Left colon (tissue), 2 donors: ENCODE measurements around the gene ACOT13. TPM values are rescaled to one million over a fixed set of nuclear protein-coding genes. Genes with fewer than 3 reads are reported as not detected.
"Not testable (repeated sequence)": the region's sequence is repeated elsewhere in the genome, so short reads cannot be mapped to it uniquely, and the experiment has no call there.

ENCODE experiments used
- ATAC-seq: fragments of 200-7000 bp; cut with Tn5 transposase; one replicate; pipeline ENCODE4 v1.9.1; 2020; ENCODE audit warnings: mild to moderate bottlenecking, moderate library complexity
- DNase-seq, 2 donors: peaks; one replicate each; pipeline ENCODE4 v3.0.0-alpha.2; 2020
- intact Hi-C, 2 donors: fragments of 100-400 bp; cut with DNase I in 1 of 2; cut with micrococcal nuclease in 1 of 2; formaldehyde crosslinking; loops; one replicate each; pipeline versions ENCODE4 v1.11.2 to v1.14.0; 2022; cut with DNase I, micrococcal nuclease
- total RNA-seq, 2 donors: library from RNA; stranded (reverse); fragmentation: NEBNext Ultra II Directional; extraction: Animal tissue kit (Norgen Biotek cat#: 25700); gene quantifications; one replicate each; pipeline ENCODE4 v1.2.1, GENCODE V29; 2021
- donor health status: DM: no; HTN: no; CAD: no.
- donor health status: DM: yes; HTN: yes; CAD: no.

Gene ACOT13
- total RNA-seq, 2 donors from 2014 or later = 41.2 to 51.1 TPM

GRCh38 chr6:24749297-24749696, 82.4 kb downstream of the ACOT13 start:
- intact Hi-C loops = no loop called here
- no peak for ATAC-seq
- no peak for DNase-seq

GRCh38 chr6:24750878-24751277, 84.0 kb downstream of the ACOT13 start:
- ATAC-seq, DNase-seq, intact Hi-C loops: not testable (repeated sequence)

GRCh38 chr6:24752503-24752902, 85.6 kb downstream of the ACOT13 start:
- ATAC-seq (no peak), DNase-seq (no peak)
- intact Hi-C loops = no loop called here

GRCh38 chr6:24752917-24753492, 86.1 kb downstream of the ACOT13 start:
- intact Hi-C loops = no loop called here
- DNase-seq (no peak), ATAC-seq (no peak)

GRCh38 chr6:24753545-24753944, 86.7 kb downstream of the ACOT13 start:
- intact Hi-C loops = no loop called here
- ATAC-seq = peak; percentile 64
- DNase-seq = no peak

GRCh38 chr6:24754378-24754777, 87.5 kb downstream of the ACOT13 start:
- intact Hi-C loops, DNase-seq, ATAC-seq: not testable (repeated sequence)

Other genes with a start within 250 kb of the ACOT13 start
- gene GPLD1, start 177.5 kb upstream of the ACOT13 start, total RNA-seq = under 1 TPM; 0.49 to 0.98 TPM
- 10 to 100 TPM; 13.9 to 18.3 TPM for gene ALDH5A1, start 172.1 kb upstream of the ACOT13 start, total RNA-seq
- under 1 TPM; 0.24 to 0.95 TPM for gene KIAA0319, start 20.9 kb upstream of the ACOT13 start, total RNA-seq
- 100 to 1,000 TPM; 151 to 362 TPM for gene TDP2, start 178 bp upstream of the ACOT13 start, total RNA-seq
- 10 to 100 TPM; 70.0 to 84.9 TPM for gene C6orf62, start 52.1 kb downstream of the ACOT13 start, total RNA-seq
- 10 to 100 TPM; 40.7 to 67.2 TPM for gene GMNN, start 107.9 kb downstream of the ACOT13 start, total RNA-seq
- gene ARMH2, start 131.8 kb downstream of the ACOT13 start, total RNA-seq = not detected